ENCODE results near the gene CDC37.

Gene CDC37

GRCh38 chr19:10403137-10404021 is at the start of gene CDC37:
TSS of gene CDC37 (minus strand) at chr19:10403542. CDS start at chr19:10403479, 63 bp downstream.
- DNase-seq (ENCODE audit: low spot score): peak; percentile 98

DNA sequence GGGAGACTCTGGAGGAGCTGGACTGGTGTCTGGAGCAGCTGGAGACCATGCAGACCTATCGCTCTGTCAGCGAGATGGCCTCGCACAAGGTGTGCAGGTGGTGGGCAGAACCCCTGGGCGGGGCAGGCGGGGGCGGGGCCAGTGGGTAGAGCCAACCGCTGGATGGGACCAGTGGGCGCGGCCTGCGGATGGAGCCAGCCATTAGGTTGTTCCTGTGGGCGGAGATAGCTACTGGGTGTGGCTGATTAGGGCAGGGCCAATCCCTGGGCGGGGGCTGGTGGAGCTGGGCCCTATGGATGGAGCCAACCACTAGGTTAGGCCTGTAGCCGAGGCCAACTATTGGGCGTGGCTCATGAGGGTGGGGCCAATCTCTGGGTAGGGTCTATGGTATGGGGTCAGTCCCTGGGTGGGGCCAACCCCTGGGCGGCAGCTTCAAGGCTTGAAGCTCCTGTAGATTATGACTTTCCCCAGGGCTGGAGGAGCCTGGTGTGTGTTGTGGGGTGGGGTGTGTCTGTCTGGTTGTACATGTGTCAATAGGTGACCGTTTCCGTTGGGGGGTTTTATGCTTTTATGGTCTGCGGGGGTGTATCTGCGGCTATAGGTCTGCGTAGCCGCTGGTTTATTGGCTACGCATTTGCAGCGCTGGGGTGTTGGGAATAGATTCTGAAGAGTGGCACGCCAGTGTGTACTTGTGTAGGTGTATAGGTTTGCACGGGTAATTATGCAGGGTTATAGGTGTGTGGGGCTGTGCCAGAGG is 47.7 kb upstream of the CDC37 start:
- DNase-seq (ENCODE audit: low spot score): no peak

- no peak for DNase-seq (ENCODE audit: low spot score)
These were observed 47.0 kb upstream of the CDC37 start for GRCh38 chr19:10450191-10450852.

DNA sequence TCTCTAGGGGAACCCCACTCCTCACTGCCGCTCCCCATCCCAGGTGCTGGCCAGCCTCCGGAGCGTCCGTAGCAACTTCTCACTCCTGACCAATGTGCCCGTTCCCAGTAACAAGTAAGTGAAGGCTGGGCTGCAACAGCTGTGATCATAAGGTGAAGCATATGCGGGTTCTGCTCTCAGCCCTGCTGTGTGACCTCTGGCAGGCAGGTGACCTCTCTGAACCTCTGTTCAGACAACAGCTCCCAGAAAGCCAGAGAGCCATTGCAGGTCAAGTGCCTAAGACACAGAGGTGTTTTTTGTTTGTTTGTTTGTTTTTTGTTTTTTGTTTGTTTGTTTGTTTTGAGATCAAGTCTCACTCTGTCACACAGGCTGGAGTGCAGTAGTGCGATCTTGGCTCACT is 45.7 kb upstream of the CDC37 start:
- no peak for DNase-seq (ENCODE audit: low spot score)

GRCh38 chr19:10442698-10443097 is 39.4 kb upstream of the CDC37 start:
- DNase-seq (ENCODE audit: low spot score): no peak

GRCh38 chr19:10439588-10439987 is 36.2 kb upstream of the CDC37 start:
- DNase-seq (ENCODE audit: low spot score): no peak

DNA sequence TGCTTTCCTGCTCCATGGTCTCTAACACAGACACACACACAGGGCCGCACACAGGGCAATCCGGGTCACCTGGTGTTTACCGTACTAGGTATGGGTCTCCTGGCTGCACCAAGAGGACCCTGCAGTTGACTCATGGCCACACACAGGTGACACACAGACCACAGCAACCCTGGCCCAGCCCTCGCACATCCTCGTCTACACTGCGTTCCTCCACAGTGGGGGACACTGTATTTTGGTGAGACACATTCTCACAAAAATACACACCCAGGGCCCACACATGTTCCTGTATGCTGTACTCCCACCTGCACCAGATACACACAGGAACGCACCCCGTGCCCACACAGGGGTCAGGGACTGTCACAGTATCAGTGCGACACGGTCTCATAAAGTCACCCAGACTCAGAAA is 29.8 kb upstream of the CDC37 start:
- DNase-seq (ENCODE audit: low spot score): no peak

DNA sequence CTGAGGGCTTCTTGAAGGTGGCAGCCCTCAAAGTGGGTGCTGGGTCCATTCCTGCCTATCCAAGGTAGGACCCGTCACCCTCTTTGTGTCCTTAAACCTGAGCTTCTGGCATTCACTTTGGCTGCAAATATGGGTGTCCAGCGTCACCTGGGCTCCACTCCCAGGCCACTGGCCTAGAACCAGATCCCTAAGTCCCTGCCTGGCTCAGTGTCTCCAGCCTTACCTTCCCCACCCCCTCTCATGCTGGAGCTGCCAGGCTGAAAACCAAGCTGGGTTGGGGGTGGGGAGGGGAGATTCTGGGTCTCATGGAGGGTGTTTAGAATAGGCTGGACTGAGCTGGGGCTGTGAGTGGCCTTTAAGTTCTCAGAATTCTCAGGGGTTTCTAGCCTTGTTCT is 29.4 kb upstream of the CDC37 start:
- DNase-seq (ENCODE audit: low spot score): no peak

- peak; percentile 61 for DNase-seq (ENCODE audit: low spot score)
These were observed 28.8 kb upstream of the CDC37 start for GRCh38 chr19:10431943-10432735.

DNA sequence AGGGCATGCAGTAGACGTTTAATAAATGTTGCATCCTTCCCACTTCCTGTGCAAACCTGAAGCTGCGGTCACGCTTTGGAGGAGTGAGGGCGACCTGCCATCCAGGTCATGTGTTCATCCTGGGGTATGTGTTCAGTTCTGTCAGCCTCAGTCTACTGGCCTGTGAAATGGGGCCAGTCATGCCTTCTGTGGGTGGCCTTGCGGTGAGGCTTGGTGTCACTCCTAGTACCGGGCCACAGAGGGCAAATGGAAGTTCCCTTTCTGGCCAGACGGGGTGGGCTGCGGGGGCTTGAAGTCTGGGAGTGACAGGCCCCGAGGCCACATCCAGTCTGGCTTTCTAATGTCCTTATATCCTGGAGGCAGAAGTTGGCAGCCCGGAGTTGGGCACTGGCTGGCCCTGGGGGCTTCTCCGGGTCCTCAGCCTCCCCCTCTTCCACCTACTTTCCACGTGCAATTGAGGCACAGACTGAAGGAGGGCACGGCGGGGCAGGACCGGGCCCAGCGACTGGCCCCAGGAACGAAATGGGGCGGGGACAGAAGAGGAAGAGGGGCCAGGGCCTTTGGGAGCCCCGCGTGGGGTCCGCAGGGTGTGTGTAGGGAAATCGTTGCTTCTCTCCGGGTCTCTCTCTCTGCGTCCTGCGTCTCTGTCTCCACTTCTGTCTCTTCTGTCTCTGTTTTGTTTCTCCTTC is 28.1 kb upstream of the CDC37 start:
- peak; percentile 42 for DNase-seq (ENCODE audit: low spot score)

DNA sequence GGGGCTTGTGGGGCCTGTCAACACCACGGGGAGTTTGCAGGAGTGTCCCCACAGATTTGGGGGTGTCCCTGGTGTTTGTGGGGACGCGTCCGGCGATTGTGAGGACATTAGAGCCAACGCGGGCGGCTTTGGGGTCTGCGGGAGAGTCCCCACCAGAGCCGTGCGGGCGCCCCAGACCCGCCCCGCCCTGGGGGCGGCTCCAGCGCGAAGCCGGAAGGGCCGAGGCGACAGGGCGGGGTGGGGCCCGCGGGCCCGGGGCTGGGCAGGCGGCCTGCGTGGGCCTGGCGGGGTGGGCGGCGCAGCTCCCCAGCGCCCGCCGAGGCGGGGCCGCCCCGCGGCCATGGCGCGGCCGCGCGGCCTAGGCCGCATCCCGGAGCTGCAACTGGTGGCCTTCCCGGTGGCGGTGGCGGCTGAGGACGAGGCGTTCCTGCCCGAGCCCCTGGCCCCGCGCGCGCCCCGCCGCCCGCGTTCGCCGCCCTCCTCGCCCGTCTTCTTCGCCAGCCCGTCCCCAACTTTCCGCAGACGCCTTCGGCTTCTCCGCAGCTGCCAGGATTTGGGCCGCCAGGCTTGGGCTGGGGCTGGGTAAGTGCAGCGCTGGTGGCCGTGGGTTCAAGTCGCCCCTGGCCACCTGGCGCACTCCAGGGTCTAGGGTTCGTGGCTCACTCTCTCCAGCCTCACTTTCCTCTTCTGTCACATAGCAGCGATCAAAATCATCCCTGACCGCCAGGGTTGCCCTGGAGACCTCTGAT is 27.3 kb upstream of the CDC37 start:
- DNase-seq (ENCODE audit: low spot score): no peak

GRCh38 chr19:10428996-10429381 is 25.6 kb upstream of the CDC37 start:
- DNase-seq (ENCODE audit: low spot score): no peak

DNA sequence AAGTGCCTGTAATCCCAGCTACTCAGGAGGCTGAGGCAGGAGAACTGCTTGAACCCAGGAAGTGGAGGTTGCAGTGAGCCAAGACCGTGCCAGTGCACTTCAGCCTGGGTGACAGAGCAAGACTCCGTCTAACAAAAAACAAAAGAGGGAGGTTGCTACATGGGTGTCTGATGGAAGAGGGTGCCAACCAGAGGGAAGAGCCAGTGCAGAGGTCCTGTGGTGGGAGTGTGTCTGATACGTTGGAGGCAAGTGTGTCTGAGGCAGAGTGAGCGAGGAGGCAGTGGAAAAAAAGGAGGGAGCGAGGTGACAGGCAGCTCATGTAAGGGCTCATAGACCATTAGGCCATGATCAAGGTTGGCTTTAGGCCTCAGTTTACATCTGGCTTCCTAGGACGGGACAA is 23.8 kb upstream of the CDC37 start:
- DNase-seq (ENCODE audit: low spot score): no peak

GRCh38 chr19:10424011-10424637 is 20.8 kb upstream of the CDC37 start:
- peak; percentile 58 for DNase-seq (ENCODE audit: low spot score)

DNA sequence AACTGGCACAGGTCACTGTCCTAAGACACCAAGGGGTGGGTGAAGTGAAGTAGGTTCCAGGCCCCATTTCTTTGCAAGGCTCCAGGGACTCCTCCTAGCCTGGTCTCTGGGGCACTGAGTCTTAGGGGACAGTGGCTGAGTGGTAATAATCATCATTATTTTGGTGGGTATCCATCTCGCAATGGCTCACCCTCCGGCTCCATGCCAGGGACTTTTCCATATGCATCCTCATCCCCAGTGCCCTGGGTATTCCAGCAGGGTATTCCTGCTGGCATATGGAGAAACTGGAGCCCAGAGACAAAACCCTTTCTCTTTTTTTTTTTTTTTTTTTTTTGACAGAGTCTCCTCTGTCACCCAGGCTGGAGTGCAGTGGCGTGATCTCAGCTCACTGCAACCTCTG is 19.5 kb upstream of the CDC37 start:
- DNase-seq (ENCODE audit: low spot score): no peak

DNA sequence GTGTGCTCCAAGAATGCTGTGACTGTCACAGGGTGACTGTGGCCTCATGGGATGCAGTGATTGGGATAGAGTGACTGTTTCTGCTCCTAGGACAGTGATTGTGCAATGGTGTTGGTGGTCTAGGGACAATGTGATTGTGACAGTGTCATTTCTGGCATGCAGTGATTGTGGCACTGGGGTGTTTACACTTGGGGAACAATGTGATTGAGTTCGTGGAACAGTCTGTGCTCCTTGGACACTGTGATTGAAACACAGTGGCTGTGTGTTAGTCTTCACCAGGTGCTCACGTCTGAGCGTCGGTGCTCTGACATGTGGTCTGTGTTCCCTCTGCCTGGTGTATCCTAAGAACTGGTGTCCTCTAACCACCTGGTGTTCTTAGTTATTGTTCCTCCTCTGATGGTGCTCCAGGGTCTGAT is 18.7 kb upstream of the CDC37 start:
- DNase-seq (ENCODE audit: low spot score): no peak

DNA sequence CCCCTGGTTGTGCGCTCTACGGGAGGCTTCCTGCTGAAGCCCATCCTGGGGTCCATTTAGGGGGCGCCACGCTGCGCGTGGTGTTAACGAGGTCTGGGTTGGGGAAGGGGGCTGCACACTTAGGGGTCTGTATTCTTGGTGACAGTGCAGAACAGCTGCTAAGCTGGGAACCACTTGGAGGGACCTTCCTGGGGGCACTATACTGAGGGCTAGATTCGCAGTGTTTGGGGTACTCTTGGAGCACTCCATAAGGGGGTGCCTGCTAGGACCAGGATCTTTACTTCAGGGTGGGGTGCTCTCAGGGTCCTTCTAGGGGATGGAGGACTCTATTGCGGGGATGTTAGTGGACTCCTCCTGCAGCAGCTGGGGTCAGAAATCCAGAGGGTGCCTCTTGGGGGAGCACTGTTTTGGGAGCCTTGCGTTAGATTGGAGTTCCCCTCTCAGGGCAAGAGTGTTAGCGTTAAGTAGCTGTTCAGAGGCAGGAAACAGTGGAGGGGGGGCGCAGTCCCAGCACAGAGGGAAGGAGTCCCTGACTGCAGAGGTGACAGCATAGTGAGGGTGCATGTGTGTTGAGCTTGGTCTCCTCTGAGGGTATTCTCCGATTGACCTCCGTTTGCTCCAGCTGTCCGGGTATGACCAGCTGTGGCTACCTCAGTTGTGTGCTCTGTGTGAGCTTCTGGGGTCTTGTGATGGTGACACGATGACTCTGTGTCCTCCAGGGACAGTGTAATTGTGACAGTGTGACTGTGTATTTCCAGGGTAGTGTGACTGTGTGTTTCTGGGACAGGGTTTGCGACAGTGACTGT is 18.1 kb upstream of the CDC37 start:
- DNase-seq (ENCODE audit: low spot score): no peak

GRCh38 chr19:10420444-10421239 is 17.3 kb upstream of the CDC37 start, which contains the start of gene PDE4A:
TSS of gene PDE4A (plus strand) at chr19:10420538. CDS start at chr19:10420765, 227 bp downstream.
- no peak for DNase-seq (ENCODE audit: low spot score)

Data from CD4-positive, alpha-beta T cell treated with Interleukin-2 at 100 ng/mL for 4 hours (primary cell).